ENCODE results near the gene TSN.
"Not testable (repeated sequence)": the region's sequence is repeated elsewhere in the genome, so short reads cannot be mapped to it uniquely, and the experiment has no call there.

Gene TSN

DNA sequence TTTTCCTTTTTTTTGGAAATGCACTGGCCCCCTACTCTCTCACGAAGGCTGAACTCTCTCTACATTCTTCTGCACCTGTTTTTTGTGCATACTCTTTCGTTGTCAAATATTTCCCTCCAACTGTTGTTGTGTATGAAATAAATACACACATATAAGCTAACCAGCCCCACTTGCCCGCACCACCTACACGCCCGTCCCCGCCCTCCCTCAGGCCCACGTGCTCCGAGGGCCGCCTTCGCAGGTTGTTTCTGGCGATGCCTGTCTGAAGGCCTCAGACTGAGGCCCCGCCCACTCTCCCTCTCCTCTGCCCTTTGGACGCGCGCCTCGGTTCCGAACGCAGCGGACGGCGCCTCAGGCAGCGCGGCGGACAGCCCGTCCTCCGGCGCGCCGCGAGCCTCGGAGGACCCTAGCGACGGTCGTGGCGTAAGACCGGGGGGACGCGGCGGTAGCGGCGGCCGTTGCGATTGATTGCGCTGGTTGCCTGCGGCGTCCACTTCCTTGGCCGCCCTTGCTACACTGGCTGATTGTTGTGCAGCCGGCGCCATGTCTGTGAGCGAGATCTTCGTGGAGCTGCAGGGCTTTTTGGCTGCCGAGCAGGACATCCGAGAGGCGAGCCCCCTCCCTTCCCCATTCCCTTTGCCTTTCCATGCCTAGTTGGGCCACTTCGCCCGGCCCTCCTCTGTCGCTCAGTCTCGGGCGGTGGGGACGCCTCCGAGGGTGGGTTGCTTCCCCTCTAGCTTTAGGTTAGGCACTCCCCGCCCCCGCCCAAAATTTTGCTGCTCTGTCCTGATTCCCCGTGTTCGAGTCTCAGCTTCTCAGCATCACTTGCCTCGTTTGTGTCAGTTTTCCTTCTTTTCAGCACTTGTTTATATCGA is at the start of gene TSN:
Gene TSN, plus strand, starts transcription at position 415 of the 875 bp plus-strand sequence. Its CDS starts 129 bp downstream, at position 544.
- DNase-seq (ENCODE audit: low read depth in 2 of 3, low spot score in 1 of 3), result peak; percentile 94 to 98 (median 95)

DNA sequence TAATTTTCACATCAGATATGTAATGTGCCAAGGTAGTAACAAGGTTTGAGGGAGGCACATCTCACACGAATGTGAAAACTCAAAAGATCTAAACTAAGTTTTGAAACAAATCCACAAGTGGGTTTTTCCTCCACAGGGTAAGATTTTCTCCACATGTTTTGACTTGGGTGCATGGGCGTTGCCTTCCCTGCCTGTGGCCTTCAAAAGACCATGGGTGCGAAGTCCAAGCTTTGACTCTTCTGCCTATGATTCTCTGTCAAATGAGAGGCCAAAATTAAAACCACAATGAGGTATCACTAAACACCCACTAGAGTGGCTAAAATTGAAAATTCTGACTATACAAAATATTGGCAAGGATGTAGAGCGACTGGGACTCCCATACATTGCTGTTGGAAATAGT is 49.5 kb upstream of the TSN start:
- DNase-seq (ENCODE audit: low read depth in 2 of 3, low spot score in 1 of 3), result no peak

DNA sequence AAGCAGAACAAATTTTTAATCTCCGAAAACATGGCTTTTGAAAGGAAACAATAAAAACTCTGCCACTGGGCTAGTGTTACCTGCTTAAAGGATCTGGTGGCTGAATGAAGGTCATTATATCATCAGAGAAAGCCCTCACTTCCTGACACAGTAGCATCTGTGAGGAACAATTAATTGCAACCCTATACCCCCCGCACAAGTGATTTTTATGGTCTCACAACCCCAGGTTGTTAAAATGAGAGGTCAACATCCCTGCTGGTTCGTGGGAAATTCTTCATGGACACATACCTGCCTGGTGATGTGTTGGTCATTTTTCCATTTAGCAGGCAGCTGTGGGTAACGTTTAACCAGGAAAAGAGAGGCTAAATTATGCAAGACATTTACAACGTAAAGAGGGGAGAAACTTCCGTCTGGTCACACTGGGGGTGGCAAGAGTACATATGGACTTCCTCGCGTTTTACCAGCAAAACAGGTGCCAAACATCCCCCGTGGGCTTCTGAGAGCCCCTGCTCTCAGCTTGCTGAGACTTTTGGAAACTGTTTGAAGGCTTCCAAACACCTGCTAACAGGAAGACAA is 48.0 kb upstream of the TSN start:
- no peak for DNase-seq (ENCODE audit: low read depth in 2 of 3, low spot score in 1 of 3)

GRCh38 chr2:121707920-121708361 is 47.5 kb upstream of the TSN start:
- DNase-seq (ENCODE audit: low read depth in 2 of 3, low spot score in 1 of 3), result no peak

DNA sequence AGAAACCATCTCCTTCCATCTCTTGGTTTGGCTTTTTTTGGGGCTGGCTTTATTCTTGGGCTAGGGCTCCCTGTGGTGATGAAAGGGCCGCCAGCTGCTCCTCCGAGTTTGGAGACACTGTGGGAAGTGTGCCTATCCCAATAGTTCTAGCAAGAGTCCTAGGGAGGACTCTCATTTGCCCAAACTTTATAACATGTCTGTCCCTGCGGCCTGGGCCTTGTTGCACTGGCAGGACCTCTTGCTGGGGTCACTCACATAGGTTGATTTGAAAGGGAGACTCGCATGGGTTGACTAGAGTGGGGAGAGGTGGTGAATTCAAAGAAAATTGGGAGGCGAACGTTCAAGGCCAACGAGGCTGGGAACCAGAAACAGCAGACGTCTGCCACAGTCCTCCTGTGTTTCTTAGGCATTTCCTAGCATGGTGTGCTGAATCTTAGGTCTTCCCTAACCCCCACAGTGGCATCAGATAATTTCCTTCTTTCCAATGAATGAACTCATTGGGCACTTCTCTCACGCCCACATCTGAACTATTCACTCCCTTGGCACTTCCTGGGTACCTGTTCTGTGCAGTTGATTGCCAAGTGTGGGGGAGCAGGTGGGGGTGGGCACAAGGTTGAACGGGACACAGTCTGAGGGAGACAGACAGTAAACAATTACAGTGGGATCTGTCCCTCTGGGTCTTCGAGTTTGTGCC is 45.5 kb upstream of the TSN start:
- no peak for DNase-seq (ENCODE audit: low read depth in 2 of 3, low spot score in 1 of 3)

- DNase-seq (ENCODE audit: low read depth in 2 of 3, low spot score in 1 of 3), result no peak
Observed at GRCh38 chr2:121710470-121711170, 44.8 kb upstream of the TSN start.

DNA sequence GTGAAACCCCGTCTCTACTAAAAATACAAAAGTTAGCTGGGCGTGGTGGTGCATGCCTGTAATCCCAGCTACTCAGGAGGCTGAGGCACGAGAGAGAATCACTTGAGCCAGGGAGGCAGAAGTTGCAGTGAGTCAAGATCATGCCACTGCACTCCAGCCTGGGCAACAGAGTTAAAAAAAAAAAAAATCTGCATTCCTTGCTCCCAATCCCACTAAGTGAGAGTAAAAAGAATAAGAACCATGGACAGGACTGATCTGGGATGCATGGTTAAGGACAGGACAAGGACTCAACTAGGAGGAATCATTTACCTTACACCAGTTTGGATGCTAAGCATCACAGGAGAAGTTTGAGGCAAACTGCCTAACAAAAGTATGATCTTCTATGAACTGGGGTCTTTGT is 44.0 kb upstream of the TSN start:
- not testable (repeated sequence) for DNase-seq (ENCODE audit: low read depth in 2 of 3, low spot score in 1 of 3)

DNA sequence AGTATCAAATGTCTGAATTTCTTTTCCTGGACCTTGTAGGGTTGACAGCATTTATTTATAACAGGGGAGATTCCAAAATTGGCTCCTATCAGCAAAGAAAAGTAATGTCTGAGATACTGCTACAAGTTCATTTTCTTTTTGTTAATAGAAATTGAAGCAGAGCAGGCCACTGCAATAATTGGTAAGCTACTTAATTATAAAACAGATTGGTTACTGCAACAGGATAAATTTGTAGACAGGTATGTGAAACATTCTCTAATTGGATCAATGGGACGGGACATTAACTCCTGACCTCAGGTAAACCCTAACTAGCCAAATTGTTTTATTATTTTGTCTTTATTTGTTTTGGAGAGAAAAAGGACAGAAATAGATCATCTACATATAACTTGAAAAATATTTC is 39.3 kb upstream of the TSN start:
- no peak for DNase-seq (ENCODE audit: low read depth in 2 of 3, low spot score in 1 of 3)

- DNase-seq (ENCODE audit: low read depth in 2 of 3, low spot score in 1 of 3), result no peak
Observed at GRCh38 chr2:121717529-121717928, 37.9 kb upstream of the TSN start.

DNA sequence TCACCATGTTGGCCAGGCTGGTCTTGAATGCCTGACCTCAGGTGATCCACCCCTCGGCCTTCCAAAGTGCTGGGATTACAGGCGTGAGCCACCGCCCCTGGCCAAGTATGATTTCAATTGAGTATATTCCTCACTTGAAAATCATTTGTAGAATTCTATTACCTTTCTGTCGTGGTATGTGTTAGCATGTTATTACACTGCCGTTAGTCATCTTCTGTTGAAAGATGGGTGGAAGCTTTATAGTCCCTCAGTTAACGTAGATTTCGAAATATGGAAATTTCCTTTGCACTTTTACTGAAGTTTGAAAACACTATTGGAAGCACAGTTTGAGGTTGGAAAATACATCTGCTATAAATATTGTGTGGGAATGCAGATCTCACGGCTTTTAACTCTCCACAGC is 33.5 kb upstream of the TSN start:
- DNase-seq (ENCODE audit: low read depth in 2 of 3, low spot score in 1 of 3), result no peak

DNA sequence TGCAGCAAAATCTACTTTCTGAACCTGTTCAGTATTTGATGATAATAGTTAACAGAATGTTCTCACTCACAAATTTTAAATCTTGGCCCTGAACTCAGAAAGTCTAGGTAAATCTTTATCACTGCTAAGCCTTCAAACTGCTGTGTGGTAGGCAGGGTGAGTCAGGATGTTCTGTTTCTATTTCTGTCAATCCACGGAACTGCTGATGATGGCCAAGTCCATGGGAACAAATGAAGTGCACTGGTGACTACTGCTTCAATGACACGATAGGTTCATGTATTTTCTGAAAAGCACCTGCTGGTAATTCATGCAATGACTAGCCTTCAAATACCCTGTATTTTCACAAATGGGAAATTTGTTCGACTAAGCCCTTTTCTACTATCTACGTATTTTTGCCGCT is 33.0 kb upstream of the TSN start:
- peak in 2 of 3 donors; percentile 43 to 45 for DNase-seq (ENCODE audit: low read depth in 2 of 3, low spot score in 1 of 3)

DNA sequence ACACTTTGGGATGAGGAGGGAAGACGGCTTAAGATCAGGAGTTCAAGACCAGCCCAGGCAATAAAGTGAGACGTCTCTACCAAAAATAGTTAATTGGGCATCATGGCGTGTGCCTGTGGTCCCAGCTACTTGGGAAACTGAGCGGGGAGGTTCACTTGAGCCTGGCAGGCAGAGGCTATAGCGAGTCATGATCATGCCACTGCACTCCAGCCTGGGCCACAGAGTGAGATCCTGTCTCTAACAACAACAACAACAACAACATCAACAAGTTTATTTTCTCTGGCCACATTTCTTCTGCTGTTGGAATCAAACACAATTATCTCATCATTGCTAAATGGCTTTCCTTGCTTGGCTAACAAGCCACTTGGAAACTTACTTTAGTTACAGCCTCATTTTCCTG is 32.1 kb upstream of the TSN start:
- DNase-seq (ENCODE audit: low read depth in 2 of 3, low spot score in 1 of 3), result no peak

DNA sequence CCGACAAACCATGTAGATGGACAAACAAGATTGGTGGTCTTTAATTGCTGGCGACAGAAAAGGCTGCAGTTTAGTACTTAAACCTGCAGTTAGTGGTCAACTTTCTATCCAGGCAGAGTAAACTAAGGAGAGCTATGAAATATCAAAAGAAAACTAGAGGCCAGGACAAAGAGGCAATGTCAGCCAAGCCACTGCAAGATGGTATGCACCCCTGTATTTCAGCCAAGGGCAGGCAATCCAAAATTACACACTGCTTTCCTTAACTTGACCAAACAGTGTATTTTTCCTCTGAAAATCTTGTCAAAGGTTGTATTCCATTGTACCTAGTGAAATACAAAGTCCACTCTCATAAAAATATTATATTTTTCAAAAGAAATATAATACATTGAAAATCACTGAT is 28.1 kb upstream of the TSN start:
- DNase-seq (ENCODE audit: low read depth in 2 of 3, low spot score in 1 of 3), result no peak

DNA sequence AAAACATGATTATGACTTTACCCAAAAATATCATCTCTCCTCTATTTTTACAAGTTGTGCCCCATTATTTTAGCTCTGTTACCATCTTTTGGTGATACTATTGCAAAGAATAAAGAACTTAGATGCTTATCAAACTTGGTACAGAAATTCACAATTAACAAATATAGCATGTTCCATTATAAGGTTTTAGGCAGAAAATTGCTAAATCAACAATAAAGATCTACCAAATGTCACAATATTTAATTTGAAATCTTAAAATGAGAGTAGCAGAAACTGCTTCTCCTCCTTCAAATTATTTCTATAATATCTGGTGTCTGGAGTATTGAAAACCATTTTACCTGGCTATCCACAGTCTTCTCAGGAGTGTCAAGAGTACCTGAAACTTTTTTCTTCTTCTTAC is 27.5 kb upstream of the TSN start:
- DNase-seq (ENCODE audit: low read depth in 2 of 3, low spot score in 1 of 3), result no peak

DNA sequence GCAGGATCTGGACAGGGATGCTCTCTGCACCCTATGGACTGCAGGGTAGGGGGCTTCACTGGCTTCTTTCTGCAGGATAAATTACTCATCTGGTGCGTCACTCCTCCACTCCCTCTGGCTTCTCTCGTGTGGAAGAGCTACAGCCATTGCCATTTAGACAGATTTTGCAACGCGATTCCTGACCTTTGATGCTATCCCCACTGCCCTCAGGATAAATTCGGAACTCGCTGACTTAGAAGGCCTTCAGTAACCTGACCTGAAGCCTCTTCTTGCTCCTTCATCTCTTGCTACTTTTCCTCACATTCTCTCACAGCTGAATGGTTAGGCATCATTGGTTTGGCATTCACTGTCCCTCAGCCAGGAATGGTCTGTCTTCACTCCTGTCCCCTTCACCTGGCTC is 24.1 kb upstream of the TSN start:
- DNase-seq (ENCODE audit: low read depth in 2 of 3, low spot score in 1 of 3), result no peak

GRCh38 chr2:121734544-121734943 is 20.9 kb upstream of the TSN start:
- not testable (repeated sequence) for DNase-seq (ENCODE audit: low read depth in 2 of 3, low spot score in 1 of 3)

DNA sequence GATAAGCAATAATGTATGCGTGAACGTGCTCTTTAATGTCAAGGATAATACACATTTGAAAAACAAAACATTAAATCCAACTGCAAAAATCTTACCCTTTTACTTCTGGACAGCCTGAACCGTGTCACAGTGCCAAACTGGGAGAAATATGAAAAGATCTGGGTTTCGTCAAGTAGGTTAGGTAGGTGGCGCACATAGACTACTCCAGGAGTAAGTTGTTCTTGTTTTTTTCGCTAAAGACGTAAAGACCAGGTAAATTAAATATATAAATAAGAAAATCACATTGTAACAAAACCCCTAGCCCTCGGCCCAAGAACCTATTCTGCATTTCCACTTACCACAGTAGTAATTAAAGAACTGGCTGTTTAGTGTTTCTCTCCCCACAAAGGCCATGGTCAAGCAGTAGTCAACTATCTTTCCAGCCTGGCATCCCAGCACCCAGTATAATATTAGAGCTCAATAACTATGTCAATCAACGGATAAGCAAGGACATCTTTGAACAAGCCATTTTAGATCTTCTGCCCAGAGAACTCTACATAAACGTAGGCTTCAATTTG is 19.9 kb upstream of the TSN start:
- no peak for DNase-seq (ENCODE audit: low read depth in 2 of 3, low spot score in 1 of 3)

DNA sequence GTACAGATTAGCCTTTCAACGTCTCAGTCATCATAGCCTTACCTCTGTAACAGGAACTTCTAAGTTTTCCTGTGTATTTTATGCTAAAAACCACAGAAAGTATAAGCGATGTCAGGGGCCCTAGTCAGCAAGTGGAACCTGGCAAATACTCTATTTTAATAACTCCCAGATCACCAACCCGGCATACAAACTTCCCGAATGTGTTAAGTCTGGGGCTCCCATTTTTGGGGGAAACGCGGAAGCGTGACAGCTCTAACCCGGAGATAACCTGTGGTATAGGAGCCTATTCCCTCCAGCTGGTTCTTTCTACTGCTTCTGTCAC is 19.4 kb upstream of the TSN start:
- DNase-seq (ENCODE audit: low read depth in 2 of 3, low spot score in 1 of 3), result no peak

GRCh38 chr2:121736462-121737336 is 18.8 kb upstream of the TSN start, which contains the start of gene NIFK:
Gene NIFK (minus strand): TSS chr2:121736875. CDS start chr2:121736850, 25 bp downstream.
- peak; percentile 100 for DNase-seq (ENCODE audit: low read depth in 2 of 3, low spot score in 1 of 3)

- DNase-seq (ENCODE audit: low read depth in 2 of 3, low spot score in 1 of 3), result no peak
Observed at GRCh38 chr2:121740973-121741372, 14.5 kb upstream of the TSN start.
